ENCODE measurements around the gene TBC1D16. TPM values are rescaled to one million over a fixed set of nuclear protein-coding genes. Genes with fewer than 3 reads are reported as not detected.

Gene TBC1D16
- total and polyA plus RNA-seq, 10 of the 15 experiments (the other 5 are each of a cell fraction or from before 2014, with no cell fraction given), result 0.01 to 0.13 (median 0.06) TPM; not detected in 3

GRCh38 chr17:79986411-79987186 is 49.1 kb downstream of the TBC1D16 start (continued):
- TF ChIP-seq ATF2 (IDR thresholded peaks at IDR 0.05; ENCODE audit: low read length), result no peak
- TF ChIP-seq RELA (IDR thresholded peaks at IDR 0.05; ENCODE audit: borderline replicate concordance, partially characterized antibody), result no peak
- TF ChIP-seq, protein P1, sequence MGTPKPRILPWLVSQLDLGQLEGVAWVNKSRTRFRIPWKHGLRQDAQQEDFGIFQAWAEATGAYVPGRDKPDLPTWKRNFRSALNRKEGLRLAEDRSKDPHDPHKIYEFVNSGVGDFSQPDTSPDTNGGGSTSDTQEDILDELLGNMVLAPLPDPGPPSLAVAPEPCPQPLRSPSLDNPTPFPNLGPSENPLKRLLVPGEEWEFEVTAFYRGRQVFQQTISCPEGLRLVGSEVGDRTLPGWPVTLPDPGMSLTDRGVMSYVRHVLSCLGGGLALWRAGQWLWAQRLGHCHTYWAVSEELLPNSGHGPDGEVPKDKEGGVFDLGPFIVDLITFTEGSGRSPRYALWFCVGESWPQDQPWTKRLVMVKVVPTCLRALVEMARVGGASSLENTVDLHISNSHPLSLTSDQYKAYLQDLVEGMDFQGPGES (IDR thresholded peaks at IDR 0.05), result no peak
- no peak for TF ChIP-seq JUND (IDR thresholded peaks at IDR 0.05; ENCODE audit: low read depth, low read length)
- TF ChIP-seq ZBTB33 (IDR thresholded peaks at IDR 0.05), result no peak

DNA sequence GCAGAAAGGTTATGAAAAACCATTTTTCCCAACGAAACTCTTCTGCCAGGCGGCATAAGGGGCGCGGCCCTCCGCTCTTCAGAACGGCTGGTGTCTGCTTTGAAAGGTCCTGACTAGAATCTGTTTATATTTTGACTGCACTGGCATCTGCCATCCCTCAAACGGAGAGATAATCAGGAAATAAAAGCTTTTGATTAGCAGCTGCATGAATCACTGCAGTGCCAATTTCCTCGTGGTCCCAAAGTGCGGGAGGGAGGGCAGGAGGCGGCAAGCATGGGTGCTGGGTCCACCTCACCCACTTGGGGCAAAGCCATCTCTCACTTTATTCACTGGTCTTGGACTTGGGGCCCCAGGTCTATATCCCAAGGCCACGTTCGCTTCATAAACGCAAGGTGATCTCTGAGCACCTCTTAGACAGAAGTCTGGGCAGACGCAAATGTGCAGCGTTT is 49.7 kb downstream of the TBC1D16 start:
- no peak overlapping the region for H3K4me3 ChIP-seq
- intact Hi-C loops (cut with micrococcal nuclease; ENCODE audit: unreplicated experiment) (no loop called here), in situ Hi-C loops (cut with MboI) (no loop called here)
- H3K4me2 ChIP-seq (ENCODE audit: control insufficient read depth, insufficient read depth), result no peak overlapping the region
- H2AFZ ChIP-seq (ENCODE audit: control insufficient read depth, low read depth, low read length), result no peak overlapping the region
- POLR2A ChIA-PET, result interaction anchor here (0.6 kb wide), 1 partner anchor 240 kb away, joined by 5 read pairs; no protein-coding TSS in a partner anchor
- FAIRE-seq (no peak), DNase-seq (ENCODE audit: low read depth, low spot score) (no peak), ATAC-seq (no peak)
- CTCF ChIA-PET, result interaction anchor here (0.9 to 1.1 kb wide), 2 partner anchors 16 to 189 kb away, joined by 3 read pairs; partner anchors contain the start of gene CBX8
- no peaks in the 10 kb centered on the region for H3K9me3 ChIP-seq (replicated peaks; ENCODE audit: control insufficient read depth, insufficient read depth, low read length)
- RAD21 ChIA-PET (ENCODE audit: unreplicated experiment), result no interaction called here
- H4K20me1 ChIP-seq (ENCODE audit: control insufficient read depth, insufficient read depth), result no peaks in the 10 kb centered on the region
- no peaks in the 10 kb centered on the region for H3K4me1 ChIP-seq (ENCODE audit: control insufficient read depth, insufficient read depth, low read length)
- no peaks in the 10 kb centered on the region for H3K36me3 ChIP-seq (ENCODE audit: control insufficient read depth in 2 of 2, insufficient read depth in 2 of 2, low read length in 1 of 2)
- peaks cover 1 to 3% of the 10 kb centered on the region in 2 experiments; a peak in 2 of 4 replicates for H3K27me3 ChIP-seq (replicated peaks in 1 of 2; ENCODE audit: control insufficient read depth in 2 of 2, insufficient read depth in 2 of 2, low read length in 1 of 2)
- H3K27ac ChIP-seq (ENCODE audit: control insufficient read depth, insufficient read depth), result no peak overlapping the region
- 46% methylated on average over 15 of the region's 15 CpGs for WGBS (ENCODE audit: insufficient coverage, insufficient replicate concordance, low lambda C conversion rate, missing lambda C conversion rate)
- H3K79me2 ChIP-seq (ENCODE audit: control insufficient read depth, insufficient read depth, low read length), result no peaks in the 10 kb centered on the region
- no peak overlapping the region for H3K9ac ChIP-seq (ENCODE audit: control insufficient read depth, insufficient read depth, low read length)
- no TSS peak for BruUV-seq (replicated peaks)
- SMC1A ChIA-PET (ENCODE audit: uncharacterized antibody, unreplicated experiment), result no interaction called here
- no peak for TF ChIP-seq JUNB (IDR thresholded peaks at IDR 0.05)
- TF ChIP-seq ZNF274 (IDR thresholded peaks at IDR 0.05; ENCODE audit: insufficient read depth, insufficient read length), result no peak
- no peak for TF ChIP-seq SUZ12 (IDR thresholded peaks at IDR 0.05; ENCODE audit: unreplicated experiment)
- TF ChIP-seq ZNF687 (IDR thresholded peaks at IDR 0.05), result no peak
- TF ChIP-seq CBX5 (IDR thresholded peaks at IDR 0.05; ENCODE audit: low read depth), result no peak
- no peak for TF ChIP-seq NFYA (IDR thresholded peaks at IDR 0.05; ENCODE audit: borderline replicate concordance, low read depth, low read length)
- TF ChIP-seq, protein P2, sequence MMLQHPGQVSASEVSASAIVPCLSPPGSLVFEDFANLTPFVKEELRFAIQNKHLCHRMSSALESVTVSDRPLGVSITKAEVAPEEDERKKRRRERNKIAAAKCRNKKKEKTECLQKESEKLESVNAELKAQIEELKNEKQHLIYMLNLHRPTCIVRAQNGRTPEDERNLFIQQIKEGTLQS (IDR thresholded peaks at IDR 0.05; ENCODE audit: borderline replicate concordance, extremely low read depth, low read depth, low read length), result no peak

All from GM12878 (cell line).